H9 (cell line): ENCODE measurements around the gene OIP5. TPM values are rescaled to one million over a fixed set of nuclear protein-coding genes. Genes with fewer than 3 reads are reported as not detected.

Experiments
- DNase-seq: peaks from one replicate; pipeline ENCODE4 v3.0.0-alpha.2; 2017
- H2AFZ ChIP-seq: one replicate; pipeline ENCODE4 v1.6.1; 2013; ENCODE audit warnings: mild to moderate bottlenecking, low read length, control low read depth, moderate library complexity
- H2AK5ac ChIP-seq: 2 replicates; pipeline ENCODE4 v1.6.1; 2013; ENCODE audit warnings: low read length, control low read depth, mixed read lengths; ENCODE audit not compliant: insufficient read length
- H2BK120ac ChIP-seq: one replicate; pipeline ENCODE4 v1.6.1; 2013; ENCODE audit warnings: low read depth, mild to moderate bottlenecking, low read length, control low read depth, inconsistent platforms; ENCODE audit not compliant: poor library complexity, severe bottlenecking
- H2BK12ac ChIP-seq: 2 replicates; pipeline ENCODE4 v1.6.1; 2013; ENCODE audit warnings: low read length, control low read depth, mixed read lengths, low read depth; ENCODE audit not compliant: insufficient read length
- H2BK15ac ChIP-seq: 2 replicates; pipeline ENCODE4 v1.6.1; 2013; ENCODE audit warnings: low read depth, low read length, control low read depth
- H2BK20ac ChIP-seq: one replicate; pipeline ENCODE4 v1.6.1; 2013; ENCODE audit warnings: low read depth, mild to moderate bottlenecking, low read length, control low read depth, inconsistent platforms; ENCODE audit not compliant: poor library complexity, severe bottlenecking
- H2BK5ac ChIP-seq: 2 replicates; pipeline ENCODE4 v1.6.1; 2013; ENCODE audit warnings: low read length, control low read depth, mixed read lengths; ENCODE audit not compliant: insufficient read length
- H3K14ac ChIP-seq: 2 replicates; pipeline ENCODE4 v1.6.1; 2013; ENCODE audit warnings: low read length, control low read depth; ENCODE audit not compliant: insufficient read depth
- H3K18ac ChIP-seq: 2 replicates; pipeline ENCODE4 v1.6.1; 2013; ENCODE audit warnings: low read depth, mild to moderate bottlenecking, mixed read lengths, low read length, control low read depth; ENCODE audit not compliant: insufficient read length
- H3K23ac ChIP-seq: 2 replicates; pipeline ENCODE4 v1.6.1; 2013; ENCODE audit warnings: low read length, control low read depth, mixed read lengths, low read depth; ENCODE audit not compliant: insufficient read length
- H3K23me2 ChIP-seq: 2 replicates; pipeline ENCODE4 v1.6.1; 2013; ENCODE audit warnings: low read depth, mild to moderate bottlenecking, mixed read lengths, low read length, control low read depth; ENCODE audit not compliant: insufficient read length, poor library complexity, severe bottlenecking
- H3K27ac ChIP-seq: 2 replicates; pipeline ENCODE4 v1.5.1; 2013; ENCODE audit warnings: low read length, control low read depth, mixed read lengths, low read depth; ENCODE audit not compliant: insufficient read length
- H3K27me3 ChIP-seq: 2 replicates; pipeline ENCODE4 v1.6.1; 2013; ENCODE audit warnings: low read length, control low read depth, inconsistent platforms; ENCODE audit not compliant: insufficient read depth
- H3K4ac ChIP-seq: 2 replicates; pipeline ENCODE4 v1.6.1; 2013; ENCODE audit warnings: low read depth, mild to moderate bottlenecking, control low read depth, inconsistent platforms, low read length, moderate library complexity
- H3K4me1 ChIP-seq: 2 replicates; pipeline ENCODE4 v1.6.1; 2013; ENCODE audit warnings: low read length, control low read depth, inconsistent platforms; ENCODE audit not compliant: insufficient read depth
- H3K4me2 ChIP-seq: 2 replicates; pipeline ENCODE4 v1.6.1; 2013; ENCODE audit warnings: low read length, control low read depth, mixed read lengths; ENCODE audit not compliant: insufficient read length, insufficient read depth
- H3K56ac ChIP-seq: 2 replicates; pipeline ENCODE4 v1.6.1; 2013; ENCODE audit warnings: low read depth, mild to moderate bottlenecking, mixed read lengths, low read length, control low read depth; ENCODE audit not compliant: insufficient read length
- H3K79me1 ChIP-seq: 2 replicates; pipeline ENCODE4 v1.6.1; 2013; ENCODE audit warnings: low read depth, mild to moderate bottlenecking, moderate library complexity, low read length, control low read depth, inconsistent platforms; ENCODE audit not compliant: insufficient read depth, poor library complexity, severe bottlenecking
- H3K79me2 ChIP-seq: 2 replicates; pipeline ENCODE4 v1.6.1; 2013; ENCODE audit warnings: low read length, control low read depth, inconsistent platforms; ENCODE audit not compliant: insufficient read depth
- H3K9ac ChIP-seq: 2 replicates; pipeline ENCODE4 v1.6.1; 2013; ENCODE audit warnings: low read length, control low read depth, mixed read lengths; ENCODE audit not compliant: insufficient read length; ENCODE audit errors: extremely low read depth
- H3K9me3 ChIP-seq: one replicate; pipeline ENCODE4 v1.6.1; 2013; ENCODE audit warnings: low read depth, low read length, inconsistent platforms; ENCODE audit not compliant: control insufficient read depth
- H3T11ph ChIP-seq: one replicate; pipeline ENCODE4 v1.6.1; 2013; ENCODE audit warnings: mild to moderate bottlenecking, low read length, control low read depth, inconsistent platforms
- H4K20me1 ChIP-seq: one replicate; pipeline ENCODE4 v1.6.1; 2013; ENCODE audit not compliant: control insufficient read depth, insufficient read length, insufficient read depth
- H4K5ac ChIP-seq: 2 replicates; pipeline ENCODE4 v1.6.1; 2013; ENCODE audit warnings: low read depth, mild to moderate bottlenecking, mixed read lengths, low read length, control low read depth; ENCODE audit not compliant: insufficient read length
- H4K8ac ChIP-seq: replicated peaks from 2 replicates; pipeline ENCODE4 v1.6.1; 2013; ENCODE audit warnings: low read length, control low read depth, mixed read lengths, low read depth; ENCODE audit not compliant: insufficient read length
- H4K91ac ChIP-seq: 2 replicates; pipeline ENCODE4 v1.6.1; 2013; ENCODE audit warnings: low read depth, mild to moderate bottlenecking, moderate library complexity, mixed read lengths, low read length, control low read depth; ENCODE audit not compliant: insufficient read length
- H3K27ac Mint-ChIP-seq, 3 experiments: 2 replicates in 2 of 3; 3 replicates in 1 of 3; pipeline ENCODE4 v1.8.0; 2020 to 2021; ENCODE audit warnings: mixed read lengths in 3 of 3, mild to moderate bottlenecking in 1 of 3, moderate library complexity in 1 of 3
- H3K27me3 Mint-ChIP-seq: 2 replicates; pipeline ENCODE4 v1.8.0; 2021; ENCODE audit warnings: low read depth, mild to moderate bottlenecking, moderate library complexity, mixed read lengths
- H3K36me3 Mint-ChIP-seq, 3 experiments: 2 replicates in 2 of 3; 3 replicates in 1 of 3; pipeline ENCODE4 v1.8.0; 2020 to 2021; ENCODE audit warnings: low read depth in 3 of 3, mixed read lengths in 3 of 3; ENCODE audit not compliant: insufficient read depth in 1 of 3
- H3K4me1 Mint-ChIP-seq, 2 experiments: 2 replicates each; pipeline ENCODE4 v1.8.0; 2020; ENCODE audit warnings: mixed read lengths in 2 of 2
- H3K4me3 Mint-ChIP-seq, 2 experiments: 2 replicates in 1 of 2; 3 replicates in 1 of 2; pipeline ENCODE4 v1.8.0; 2020 to 2021; ENCODE audit warnings: mild to moderate bottlenecking in 2 of 2, mixed read lengths in 2 of 2, moderate library complexity in 1 of 2
- H3K9me3 Mint-ChIP-seq, 2 experiments: 2 replicates in 1 of 2; 3 replicates in 1 of 2; pipeline ENCODE4 v1.8.0; 2020; ENCODE audit warnings: mild to moderate bottlenecking in 2 of 2, mixed read lengths in 2 of 2, moderate library complexity in 1 of 2
- CTCF ChIP-seq: fragments of 200-600 bp; sonication (generic); conservative IDR thresholded peaks from 3 replicates; pipeline ENCODE4 v1.8.0; 2021; ENCODE audit warnings: antibody characterized with exemption, mild to moderate bottlenecking
- WGBS: extraction: QIAGEN DNeasy Blood & Tissue Kit; methylation state at CpG from one replicate; pipeline ENCODE4 v1.1.7; 2013; ENCODE audit warnings: missing lambda C conversion rate, low lambda C conversion rate, mixed read lengths; ENCODE audit not compliant: insufficient read length; ENCODE audit errors: extremely low coverage; 5-methylcytosine and 5-hydroxymethylcytosine counted together
- total RNA-seq: library from RNA; stranded (reverse); gene quantifications from 2 replicates; pipeline ENCODE4 v1.2.1, GENCODE V29; 2021

The OIP5 gene
- total RNA-seq, 1 experiment from 2014 or later, result 30.9 TPM

GRCh38 chr15:41334293-41335120, 2.1 kb upstream of the OIP5 start:
- Histone ChIP-seq H3K4me1 (no peaks in the 10 kb centered on the region), H3K23ac (no peak overlapping the region), H4K5ac (no peak overlapping the region), H2AFZ (no peak overlapping the region), H3K9me3 (no peaks in the 10 kb centered on the region), H3T11ph (no peak overlapping the region), H3K14ac (no peak overlapping the region), H3K79me1 (no peaks in the 10 kb centered on the region), H3K23me2 (peaks cover 10% of the 10 kb centered on the region), H2BK120ac (no peak overlapping the region), H4K20me1 (no peaks in the 10 kb centered on the region), H2BK15ac (no peak overlapping the region), H3K56ac (no peak overlapping the region), H3K18ac (no peak overlapping the region), H2BK20ac (no peak overlapping the region), H2BK5ac (no peak overlapping the region), H3K79me2 (peaks cover 12% of the 10 kb centered on the region; the same call in 1 of the 2 replicates), H3K4ac (no peak overlapping the region), H3K9ac (no peak overlapping the region), H3K27me3 (no peaks in the 10 kb centered on the region), H2BK12ac (no peak overlapping the region), H4K8ac (no peak overlapping the region), H2AK5ac (no peak overlapping the region), H4K91ac (no peak overlapping the region), H3K4me2 (peak overlapping the region; percentile 8), H3K27ac (no peak overlapping the region)
- Mint-ChIP-seq H3K4me1 (peaks cover 15 to 27% of the 10 kb centered on the region in 2 experiments), H3K27me3 (no peaks in the 10 kb centered on the region), H3K9me3 (no peaks in the 10 kb centered on the region), H3K4me3 (peak overlapping the region; percentile 99 to 100), H3K36me3 (peaks cover 7 to 33% (median 17%) of the 10 kb centered on the region in 3 experiments), H3K27ac (peak overlapping the region in 2 of 3 experiments; percentile 18 to 36; a peak in 3 of 7 replicates)
- no peak for DNase-seq
- no peak for TF ChIP-seq CTCF
- WGBS, result no CpG with 5 or more reads among the region's 12 CpGs
